ENCODE data around the gene KRT77.
"Not testable (repeated sequence)": the region's sequence is repeated elsewhere in the genome, so short reads cannot be mapped to it uniquely, and the experiment has no call there.

KRT77 gene

GRCh38 chr12:52703424-52703823, at the start of gene KRT77:
TSS of gene KRT77 (minus strand) at chr12:52703524. CDS start at chr12:52703434, 90 bp downstream.
- DNase-seq: no peak

GRCh38 chr12:52752516-52752915, 49.2 kb upstream of the KRT77 start:
- DNase-seq: no peak

DNA sequence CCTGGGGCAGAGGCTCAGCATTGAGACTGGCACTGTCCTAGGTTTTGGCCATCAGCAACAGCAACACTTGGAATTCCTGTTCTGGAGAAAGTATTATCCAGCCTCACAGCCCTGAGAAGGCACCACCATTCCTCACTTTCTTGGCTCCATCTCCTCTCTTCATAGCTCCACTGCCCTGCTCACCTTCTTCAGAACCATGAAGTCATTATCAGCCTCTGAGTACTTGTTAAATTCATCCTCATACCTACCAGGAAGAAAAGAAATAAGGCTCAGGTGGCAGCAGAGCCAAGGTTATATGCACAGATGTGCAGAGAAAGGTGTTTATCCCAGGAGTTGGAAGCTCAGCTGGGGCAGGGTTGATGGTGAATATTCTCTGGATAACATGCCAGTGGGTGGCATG, 48.5 kb upstream of the KRT77 start:
- no peak for DNase-seq

DNA sequence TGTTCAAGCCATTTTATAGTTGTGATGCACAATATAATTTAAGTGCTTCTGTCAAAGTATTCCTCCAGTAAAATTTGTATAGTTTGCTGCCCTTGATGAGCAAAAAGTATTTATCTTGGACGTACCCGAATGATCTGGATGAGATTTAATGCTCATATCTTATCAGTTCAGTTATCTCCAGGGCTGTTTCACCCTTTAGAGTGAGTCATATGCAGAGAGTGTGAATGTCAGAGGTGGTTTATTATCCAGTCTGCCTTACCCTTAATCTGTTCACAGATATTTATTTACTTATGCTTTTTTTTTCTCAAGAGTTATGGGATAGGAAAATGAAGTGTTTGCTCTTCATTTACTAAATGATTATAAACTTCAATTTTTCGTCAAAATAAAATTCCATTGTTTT, 47.2 kb upstream of the KRT77 start:
- DNase-seq: not testable (repeated sequence)

DNA sequence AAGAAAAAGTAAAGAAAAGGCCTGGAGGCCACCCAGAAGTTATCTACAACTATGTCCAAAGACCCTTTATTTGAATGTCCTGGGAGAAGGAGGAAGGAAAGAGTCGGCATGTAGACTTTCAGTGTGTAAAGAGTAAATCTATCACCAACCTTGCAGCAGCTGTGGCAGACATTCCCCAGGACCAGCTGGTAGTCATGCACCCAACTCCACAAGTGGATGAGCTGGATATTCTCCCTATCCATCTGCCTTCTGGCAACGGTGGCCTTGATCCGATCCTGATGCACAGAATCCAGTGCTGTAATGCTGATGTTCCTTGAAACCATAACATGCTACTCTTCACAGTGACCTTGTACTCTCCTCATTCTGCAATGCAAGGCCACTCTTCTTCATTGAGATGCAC, 46.5 kb upstream of the KRT77 start:
- DNase-seq: no peak

DNA sequence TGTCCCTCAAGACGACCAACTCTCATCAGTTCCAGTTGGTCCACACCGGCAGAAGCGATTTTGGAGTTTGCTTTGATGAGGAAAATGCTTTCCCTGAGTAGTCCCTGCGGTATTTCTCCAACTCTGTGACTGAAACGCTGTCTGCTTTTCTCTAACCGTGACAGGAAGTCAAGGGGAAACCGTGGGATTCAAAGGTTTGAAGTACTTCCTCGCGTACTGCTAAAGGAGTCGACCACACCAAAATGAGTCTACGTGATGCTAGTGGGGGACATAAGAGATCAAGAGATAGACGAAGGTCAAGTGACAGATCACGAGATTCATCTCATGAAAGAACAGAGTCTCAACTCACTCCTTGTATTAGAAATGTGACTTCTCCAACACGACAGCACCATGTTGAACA, 45.3 kb upstream of the KRT77 start:
- DNase-seq: no peak

GRCh38 chr12:52745554-52745953, 42.2 kb upstream of the KRT77 start:
- no peak for DNase-seq

GRCh38 chr12:52744493-52745156, 41.3 kb upstream of the KRT77 start:
- no peak for DNase-seq

GRCh38 chr12:52742822-52743457, 39.6 kb upstream of the KRT77 start:
- DNase-seq: no peak

GRCh38 chr12:52742196-52742580, 38.9 kb upstream of the KRT77 start:
- no peak for DNase-seq

GRCh38 chr12:52741375-52742195, 38.3 kb upstream of the KRT77 start:
- peak; percentile 16 to 36 for DNase-seq

DNA sequence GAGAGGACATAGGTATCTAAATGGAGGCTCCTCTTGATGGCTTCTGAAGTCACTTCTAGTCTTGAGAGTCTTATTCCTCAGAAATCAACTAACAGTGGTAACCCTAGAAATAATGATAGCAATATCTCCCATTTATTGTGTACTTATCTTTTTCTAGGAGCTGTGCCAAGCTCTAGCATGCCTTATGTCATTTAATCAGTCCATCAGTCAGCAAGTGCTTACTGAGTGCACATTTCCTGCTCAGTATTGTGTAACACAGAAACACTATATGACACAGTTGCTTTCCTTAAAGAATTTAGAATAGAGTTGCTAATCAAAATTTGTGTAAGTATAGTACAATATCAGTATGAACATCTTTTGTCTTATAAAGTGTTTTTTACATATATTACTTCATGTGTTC, 37.3 kb upstream of the KRT77 start:
- DNase-seq: no peak

- DNase-seq: no peak
These were observed 36.6 kb upstream of the KRT77 start for GRCh38 chr12:52739963-52740362.

- DNase-seq: no peak
These were observed 32.7 kb upstream of the KRT77 start for GRCh38 chr12:52735816-52736632.

DNA sequence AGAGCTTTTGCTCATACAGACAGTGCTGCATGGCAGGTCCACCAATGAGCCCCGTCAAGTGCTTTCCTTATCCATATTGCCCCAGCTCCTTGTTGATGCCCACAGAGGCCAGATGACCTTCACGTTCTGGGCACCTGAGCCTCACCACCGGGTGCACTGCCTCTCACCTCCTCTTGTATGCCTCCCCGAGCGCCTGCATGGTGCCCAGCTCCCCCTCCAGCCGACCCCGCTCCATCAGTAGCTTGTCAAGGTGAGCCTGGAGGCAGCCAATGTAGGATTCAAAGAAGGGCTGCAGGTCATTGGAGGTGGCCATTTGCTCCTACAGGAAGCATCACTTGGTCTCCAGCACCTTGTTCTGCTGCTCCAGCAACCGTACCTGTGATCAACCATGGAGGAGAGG, 31.8 kb upstream of the KRT77 start:
- DNase-seq: no peak

DNA sequence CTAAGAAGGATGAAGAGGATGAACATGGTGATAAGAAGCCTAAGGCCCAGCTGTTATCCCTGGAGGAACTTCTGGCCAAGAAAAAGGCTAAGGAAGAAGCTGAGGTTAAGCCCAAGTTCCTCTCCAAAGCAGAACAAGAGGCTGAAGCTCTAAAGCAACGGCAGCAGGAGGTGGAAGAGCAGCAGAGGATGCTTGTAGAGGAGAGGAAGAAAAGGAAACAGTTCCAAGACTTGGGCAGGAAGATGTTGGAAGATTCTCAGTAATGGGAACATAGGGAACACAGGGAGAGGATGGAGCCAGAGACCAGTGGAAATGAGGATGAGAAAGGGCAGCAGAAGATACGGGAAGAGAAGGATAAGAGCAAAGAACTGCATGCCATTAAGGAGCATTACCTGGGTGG, 27.5 kb upstream of the KRT77 start:
- no peak for DNase-seq

DNA sequence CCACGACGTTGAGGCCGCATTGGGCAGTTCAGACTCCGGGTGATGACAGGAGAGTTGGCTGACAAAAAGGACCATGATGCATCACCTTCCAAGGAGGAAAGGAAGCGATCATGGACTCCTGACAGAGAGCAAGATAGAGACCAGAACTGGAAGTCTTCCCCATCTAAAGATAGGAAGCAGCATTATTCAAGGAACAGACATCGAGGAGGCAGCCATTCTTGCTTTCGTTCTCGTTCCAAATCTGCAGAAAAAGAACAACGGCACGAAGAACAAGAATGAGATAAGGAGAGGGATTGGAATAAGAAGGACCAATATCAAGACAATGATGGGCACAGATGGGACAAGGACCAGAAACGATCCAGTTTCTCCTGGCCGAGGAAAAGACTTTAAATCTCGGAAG, 27.1 kb upstream of the KRT77 start:
- DNase-seq: no peak

DNA sequence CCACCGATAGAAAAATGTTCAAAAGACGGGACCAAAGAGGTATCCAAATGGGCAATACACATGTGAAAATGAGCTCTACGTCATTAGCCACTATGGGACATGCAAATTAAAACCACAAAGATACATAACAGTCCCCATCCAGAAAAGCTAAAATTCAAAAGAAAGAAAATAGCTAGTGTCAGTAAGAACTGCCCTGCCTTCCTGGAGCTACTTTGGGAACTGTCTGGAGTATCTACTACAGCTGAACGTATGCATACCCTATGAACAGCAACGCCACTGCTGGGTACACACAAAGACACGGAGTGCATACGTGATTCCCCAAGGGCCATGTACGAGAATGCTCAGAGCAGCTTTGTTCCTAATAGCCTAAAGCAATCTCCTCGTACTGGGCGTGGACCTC, 25.8 kb upstream of the KRT77 start:
- no peak for DNase-seq

DNA sequence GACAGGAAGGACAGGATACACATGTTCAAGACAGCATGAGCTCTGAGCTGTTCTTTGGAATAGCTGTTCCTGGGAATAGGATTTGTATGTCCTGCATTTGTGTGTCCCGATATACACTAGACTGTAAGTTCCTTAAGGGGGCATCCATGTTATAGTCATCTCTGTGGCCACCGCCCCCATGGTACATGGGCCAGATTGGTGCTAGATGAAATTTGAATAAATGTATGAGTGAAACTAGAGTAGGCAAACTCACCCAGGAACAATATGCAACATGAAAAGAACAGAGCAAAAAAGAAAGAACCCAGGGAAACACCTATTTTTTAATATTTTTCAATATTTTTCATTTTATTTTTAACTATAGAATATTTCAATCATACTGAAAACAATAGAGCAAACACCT, 25.1 kb upstream of the KRT77 start:
- no peak for DNase-seq

DNA sequence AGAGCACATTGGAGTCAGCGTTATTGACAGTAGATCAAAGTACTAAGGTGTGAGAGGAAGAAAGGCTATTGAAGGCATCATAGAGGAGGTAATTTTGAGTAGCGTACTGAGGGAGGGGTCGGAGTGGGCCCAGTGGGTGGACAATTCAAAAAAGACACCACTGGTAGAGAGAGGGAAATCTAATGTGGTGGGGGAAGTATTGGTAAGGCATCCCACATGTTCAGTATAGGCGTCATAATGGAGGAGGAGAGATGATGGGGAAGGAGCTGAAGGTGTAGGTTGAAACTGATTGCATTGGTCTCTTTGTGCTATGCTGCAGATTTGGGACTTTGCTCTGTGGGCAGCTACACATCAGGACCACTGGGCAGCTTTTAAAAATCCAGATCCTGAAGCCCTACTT, 23.7 kb upstream of the KRT77 start:
- DNase-seq: no peak

DNA sequence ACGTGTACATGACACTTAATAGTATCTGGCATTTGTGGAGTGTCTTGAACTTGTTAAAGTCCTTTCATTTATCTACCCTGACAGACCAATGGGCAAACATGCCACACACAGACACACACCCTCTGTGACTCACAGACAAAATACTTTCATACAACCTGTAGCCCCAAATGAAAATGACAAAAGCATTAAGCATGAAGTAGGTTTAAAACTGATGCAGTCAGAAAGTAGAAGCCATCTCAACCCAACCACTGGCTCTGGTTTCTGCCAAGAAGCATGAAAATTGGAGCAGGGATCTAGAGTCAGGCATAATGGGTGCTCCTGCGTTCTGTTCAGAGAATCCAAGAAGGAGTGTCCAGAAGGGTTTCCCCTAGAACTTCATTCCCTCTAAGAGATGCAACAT, 23.1 kb upstream of the KRT77 start:
- no peak for DNase-seq

DNA sequence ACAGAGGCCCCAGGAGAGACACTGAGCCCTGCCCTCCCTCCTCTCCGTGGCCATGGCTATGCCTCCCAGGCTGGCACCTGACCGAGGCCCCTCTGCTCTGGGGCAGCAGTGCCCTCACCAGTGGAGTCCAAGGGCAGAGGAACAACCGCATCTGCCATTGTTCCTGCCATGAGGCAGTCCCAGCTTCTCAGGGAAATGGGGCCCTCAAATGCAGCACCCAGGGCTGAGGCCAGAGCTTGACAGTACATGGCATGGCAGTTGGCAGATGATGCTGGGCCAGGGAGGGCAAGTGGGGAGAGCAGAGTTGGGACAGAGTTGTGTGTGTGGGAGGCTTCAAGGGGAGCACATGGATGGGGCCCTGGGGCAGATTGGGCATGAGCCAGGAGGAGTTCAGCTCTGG, 21.1 kb upstream of the KRT77 start:
- DNase-seq: no peak

- DNase-seq: no peak
These were observed 19.4 kb upstream of the KRT77 start for GRCh38 chr12:52722680-52723079.

Measured in CD4-positive, alpha-beta T cell treated with Interleukin-1 beta for 1 hour (primary cell).